GM19372 (cell line): ENCODE data around the gene TRIM59.

Source experiments
- ATAC-seq: cut with Tn5 transposase; IDR thresholded peaks from one replicate; pipeline ENCODE4 v1.9.1; 2021; ENCODE audit warnings: mild to moderate bottlenecking, low read depth, moderate library complexity; ENCODE audit not compliant: unreplicated experiment

TRIM59 gene, protein sequence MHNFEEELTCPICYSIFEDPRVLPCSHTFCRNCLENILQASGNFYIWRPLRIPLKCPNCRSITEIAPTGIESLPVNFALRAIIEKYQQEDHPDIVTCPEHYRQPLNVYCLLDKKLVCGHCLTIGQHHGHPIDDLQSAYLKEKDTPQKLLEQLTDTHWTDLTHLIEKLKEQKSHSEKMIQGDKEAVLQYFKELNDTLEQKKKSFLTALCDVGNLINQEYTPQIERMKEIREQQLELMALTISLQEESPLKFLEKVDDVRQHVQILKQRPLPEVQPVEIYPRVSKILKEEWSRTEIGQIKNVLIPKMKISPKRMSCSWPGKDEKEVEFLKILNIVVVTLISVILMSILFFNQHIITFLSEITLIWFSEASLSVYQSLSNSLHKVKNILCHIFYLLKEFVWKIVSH

DNA sequence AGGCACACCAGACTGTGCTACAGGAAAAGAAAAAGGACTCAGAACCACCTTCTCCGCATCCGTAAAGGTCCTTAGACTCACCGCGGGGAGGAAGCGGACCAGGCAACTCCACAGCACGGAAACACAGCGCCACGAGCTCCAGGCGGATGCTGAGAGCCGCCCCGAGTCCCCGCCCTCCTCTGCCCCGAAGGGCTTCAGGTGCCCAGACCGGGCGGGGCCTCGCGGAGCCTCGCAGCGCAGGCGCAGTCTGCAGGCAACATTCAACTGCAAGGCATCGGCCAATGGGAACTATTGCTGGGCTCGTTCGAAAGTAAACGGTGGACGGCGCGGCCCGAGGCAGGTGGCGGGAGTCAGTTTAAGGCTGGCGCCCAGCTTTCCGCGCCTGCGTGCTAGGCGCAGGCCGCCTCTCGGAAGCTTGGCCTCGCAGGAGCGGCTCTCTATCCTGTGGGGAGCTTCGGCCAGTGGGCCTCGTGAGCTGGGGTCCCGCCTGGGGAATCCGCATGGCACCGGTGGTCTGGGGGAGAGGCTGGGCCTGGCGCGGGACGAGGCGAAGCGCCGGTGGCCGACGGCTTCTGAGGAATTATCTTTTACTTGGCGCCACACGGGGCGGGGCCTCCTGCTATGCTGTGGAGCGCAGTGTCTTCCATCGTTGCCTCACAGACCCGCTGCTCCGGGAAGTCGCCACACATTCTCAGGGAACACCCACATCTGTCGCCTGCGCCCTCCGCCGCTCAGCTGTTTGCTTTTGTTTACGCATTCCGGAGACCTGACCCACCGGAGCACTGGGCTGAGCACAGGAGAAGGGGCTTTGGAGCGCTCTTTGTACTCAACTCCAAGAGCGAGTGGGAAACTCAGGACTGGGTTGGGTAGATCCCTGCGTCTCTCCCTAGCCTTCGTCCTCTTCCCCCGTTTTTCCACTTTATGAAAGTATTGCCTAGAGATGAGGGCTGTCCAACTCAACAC, at the start of gene TRIM59:
TRIM59 (minus strand) TSS at position 151 of the 963 bp plus-strand sequence. CDS start 10,603 bp downstream, outside the sequence.
- ATAC-seq = peak; percentile 95

DNA sequence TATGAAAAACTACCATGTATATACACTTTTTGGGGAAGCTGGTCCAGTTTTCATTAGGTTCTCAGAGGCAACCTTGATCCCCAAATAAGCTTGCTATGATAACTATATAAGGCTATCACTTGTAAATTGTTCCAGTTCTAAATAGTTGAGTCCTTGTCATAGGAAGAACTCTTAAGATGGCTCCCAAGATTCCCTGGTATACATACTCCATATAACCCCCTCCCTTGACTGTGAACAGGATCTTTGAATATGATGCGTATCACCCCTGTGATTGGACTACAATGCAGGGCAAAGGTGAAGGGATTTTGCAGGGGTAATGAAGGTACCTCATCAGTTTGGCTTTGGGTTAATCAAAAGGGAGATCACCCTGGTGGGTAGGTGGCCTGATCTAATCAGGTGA, 48.6 kb upstream of the TRIM59 start:
- no peak for ATAC-seq

DNA sequence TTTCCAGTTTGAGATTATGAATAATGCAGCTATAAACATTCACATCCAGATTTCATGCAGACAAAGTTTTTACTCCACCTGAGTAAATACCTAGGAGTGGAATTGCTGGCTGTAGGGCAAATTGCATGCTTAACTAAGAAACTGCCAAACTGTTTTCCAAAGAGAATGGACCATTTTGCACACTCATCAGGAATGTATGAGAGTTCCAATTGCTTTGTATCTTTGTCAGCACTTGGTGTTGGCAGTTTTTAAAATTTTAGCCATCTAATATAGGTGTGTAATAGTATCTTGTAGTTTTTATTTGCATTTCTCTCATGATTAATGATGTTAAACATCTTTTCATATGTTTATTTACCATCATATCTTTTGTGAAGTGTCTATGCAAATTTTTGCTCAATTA, 40.6 kb upstream of the TRIM59 start:
- no peak for ATAC-seq

DNA sequence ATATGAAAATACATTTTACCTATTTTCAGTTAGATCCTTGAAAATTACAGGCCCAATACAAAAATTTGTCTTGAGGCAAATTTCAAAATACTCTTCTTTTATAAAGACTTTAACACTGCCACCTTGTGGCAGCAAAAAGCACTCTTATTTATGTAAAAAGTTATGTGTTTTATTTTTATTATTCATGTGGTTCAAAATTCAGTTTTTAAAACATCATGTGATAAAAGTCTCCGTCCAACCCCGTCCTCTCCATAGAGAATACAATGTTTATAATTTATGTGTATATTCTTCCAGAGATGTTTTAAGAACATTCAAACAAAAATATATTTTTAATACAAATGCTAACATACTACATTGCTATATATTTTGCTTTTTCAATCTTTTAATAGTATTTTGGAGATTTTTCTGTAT, 36.9 kb upstream of the TRIM59 start:
- no peak for ATAC-seq

DNA sequence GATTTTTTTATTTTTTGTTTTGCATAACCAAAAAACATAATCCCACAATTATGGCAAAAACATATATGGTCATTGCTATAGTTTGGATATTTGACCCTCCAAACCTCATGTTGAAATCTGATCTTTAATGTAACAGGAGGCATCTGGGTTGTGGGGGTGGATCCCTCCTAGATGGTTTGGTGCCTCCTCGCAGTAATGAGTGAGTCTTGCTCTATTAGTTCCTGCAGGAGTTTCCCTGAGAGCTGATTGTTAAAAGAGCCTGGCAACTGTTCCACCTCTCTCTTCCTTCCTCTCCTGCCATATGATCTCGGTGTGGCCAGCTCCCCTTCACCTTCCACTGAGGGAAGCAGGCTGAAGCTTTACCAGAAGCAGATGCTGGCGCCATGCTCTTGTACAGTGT, 33.2 kb upstream of the TRIM59 start:
- no peak for ATAC-seq

DNA sequence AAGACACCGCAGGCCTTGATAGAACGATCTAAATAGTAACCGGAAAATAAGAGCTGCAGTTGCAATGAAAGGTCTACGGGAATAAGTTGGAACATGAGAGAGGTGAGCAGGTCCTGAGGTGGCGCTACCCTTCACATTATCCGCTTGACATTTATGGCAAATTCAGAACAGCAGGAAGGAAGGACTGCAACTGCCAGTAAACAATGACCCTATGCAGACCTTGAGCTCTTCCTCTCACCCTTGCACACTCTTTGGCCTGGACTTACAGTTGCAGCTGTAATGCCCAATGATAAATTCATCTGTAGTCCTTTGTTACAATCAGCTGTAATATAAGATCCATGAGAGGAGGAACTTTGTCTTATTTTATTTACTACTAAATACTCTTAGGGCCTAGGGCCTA, 32.3 kb upstream of the TRIM59 start:
- no peak for ATAC-seq

DNA sequence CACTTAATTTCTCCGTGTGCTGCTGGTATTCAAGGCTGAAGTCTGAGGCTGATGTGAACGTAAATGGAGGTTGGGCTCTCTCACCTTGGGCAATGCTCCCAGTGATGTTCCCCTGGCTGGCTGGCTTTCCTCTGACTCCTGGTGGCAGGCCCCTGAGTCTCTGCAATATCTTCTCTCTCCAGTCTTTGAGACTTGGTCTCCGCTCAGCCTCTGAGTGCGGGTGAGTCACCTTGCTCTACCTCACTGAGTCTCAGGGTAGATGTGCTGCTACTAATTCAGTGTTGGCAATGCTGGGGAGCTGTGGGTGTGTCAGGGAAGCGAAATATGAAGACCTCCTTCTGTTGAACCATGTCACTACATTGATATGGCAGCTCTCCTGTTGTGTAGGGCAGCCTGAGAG, 31.3 kb upstream of the TRIM59 start:
- ATAC-seq = no peak

DNA sequence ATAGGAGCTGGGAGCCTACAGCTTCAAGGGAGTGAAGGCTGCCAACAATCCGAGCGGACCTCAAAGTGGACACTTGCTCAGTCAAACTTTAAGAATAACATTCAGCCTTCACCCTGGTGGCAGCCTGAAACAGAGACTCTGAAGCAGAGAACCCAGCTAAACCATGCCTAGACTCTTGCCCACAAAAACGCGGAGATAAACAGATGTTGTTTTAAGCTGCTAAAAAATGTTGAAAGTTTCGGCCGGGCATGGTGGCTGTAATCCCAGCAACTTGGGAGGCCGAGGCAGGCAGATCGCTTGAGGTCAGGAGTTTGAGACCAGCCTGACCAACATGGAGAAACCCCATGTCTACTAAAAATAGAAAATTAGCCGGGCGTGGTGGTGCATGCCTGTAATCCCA, 29.8 kb upstream of the TRIM59 start:
- ATAC-seq = no peak

DNA sequence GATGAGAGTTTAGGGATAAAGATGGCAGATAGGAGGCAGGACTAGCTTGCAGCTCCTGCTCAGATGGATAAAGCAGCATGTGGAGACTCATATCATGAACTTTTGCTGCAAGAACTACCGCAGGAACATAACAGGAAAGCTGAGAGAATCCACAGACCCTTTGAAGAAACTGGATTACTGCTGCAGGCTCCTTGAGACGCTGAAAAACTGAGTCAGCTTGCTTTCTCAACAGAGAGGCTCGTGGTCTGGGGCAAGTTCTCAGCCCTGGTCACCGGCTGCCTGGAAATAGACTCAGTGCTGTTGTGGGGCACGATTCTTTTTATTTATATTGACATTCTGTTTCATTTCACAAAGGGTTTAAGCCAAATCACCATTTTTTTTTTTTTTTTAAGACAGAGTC, 28.8 kb upstream of the TRIM59 start:
- ATAC-seq = no peak

DNA sequence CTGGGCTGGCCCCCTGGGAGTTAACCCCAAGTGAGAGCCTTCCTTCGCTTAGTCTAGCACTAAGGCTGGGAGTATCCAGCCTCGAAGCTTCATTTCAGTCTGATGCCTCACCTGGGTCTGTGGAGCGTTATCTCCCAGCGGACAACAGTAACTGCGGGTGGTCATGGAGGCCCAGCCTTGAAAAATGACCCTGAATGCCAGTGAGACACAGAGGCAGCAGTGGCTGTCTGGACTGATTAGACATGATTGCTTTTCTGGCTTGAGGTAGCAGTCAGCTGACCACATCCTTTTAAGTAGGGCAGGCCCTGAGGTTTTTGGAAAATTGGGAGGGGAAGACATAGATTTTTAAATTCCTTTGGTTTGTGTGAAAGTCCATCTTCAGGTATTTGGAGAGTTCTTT, 28.2 kb upstream of the TRIM59 start:
- ATAC-seq = no peak

DNA sequence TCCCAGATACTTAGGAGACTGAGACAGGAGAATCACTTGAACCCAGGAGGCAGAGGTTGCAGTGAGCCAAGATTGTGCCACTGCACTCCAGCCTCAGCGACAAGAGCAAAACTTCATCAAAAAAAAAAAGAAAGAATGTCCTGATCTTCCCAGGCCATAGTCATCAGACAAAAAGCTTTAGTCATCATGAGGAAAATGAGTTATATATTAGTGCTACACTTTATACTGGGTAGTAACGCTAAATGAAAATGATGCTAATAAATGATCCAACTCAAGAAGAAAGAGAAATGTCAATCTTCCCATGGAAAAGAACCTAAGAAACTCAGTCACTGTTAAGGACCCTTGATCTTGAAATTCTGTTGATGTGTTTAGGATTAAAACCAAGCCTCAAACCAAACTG, 26.3 kb upstream of the TRIM59 start:
- no peak for ATAC-seq

DNA sequence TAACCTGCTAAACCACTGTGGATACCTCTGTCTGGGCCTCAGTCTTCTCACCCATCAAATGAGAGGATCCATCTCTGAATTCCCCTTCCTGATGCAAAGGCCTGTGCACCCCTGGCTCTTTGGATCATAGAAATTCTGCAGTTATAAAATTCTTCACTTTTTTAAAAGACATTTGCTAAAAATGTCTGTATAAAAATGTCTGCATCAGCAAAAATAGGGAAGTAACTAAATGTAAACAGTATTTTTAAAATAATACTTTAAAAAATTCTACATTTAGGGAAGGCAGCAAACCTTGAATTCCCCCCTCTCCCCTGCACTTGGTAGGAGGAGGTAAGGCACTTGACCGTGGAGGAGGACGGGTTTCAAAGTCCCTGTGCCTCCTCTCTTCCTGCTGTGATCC, 25.6 kb upstream of the TRIM59 start:
- ATAC-seq = no peak

DNA sequence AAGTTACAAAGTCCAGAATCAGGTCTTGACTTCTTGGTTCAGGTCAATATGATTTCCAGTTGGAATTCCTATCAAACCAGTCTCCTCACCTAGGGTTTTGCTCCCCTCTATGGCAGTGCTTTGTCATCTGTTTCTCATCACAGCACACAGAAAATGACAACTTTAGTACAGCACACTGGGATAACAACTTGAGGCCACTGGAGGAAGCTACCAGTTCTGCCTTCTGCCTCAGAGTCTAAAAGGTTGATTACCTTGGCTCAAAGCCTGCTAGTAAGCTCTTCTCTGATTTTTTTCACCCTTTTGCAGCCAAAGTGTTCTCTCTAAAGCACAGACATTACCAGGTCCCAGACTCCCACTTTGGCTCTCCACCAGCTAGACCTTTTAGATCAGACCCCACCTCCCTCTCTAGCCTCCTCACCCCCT, 24.8 kb upstream of the TRIM59 start:
- no peak for ATAC-seq

DNA sequence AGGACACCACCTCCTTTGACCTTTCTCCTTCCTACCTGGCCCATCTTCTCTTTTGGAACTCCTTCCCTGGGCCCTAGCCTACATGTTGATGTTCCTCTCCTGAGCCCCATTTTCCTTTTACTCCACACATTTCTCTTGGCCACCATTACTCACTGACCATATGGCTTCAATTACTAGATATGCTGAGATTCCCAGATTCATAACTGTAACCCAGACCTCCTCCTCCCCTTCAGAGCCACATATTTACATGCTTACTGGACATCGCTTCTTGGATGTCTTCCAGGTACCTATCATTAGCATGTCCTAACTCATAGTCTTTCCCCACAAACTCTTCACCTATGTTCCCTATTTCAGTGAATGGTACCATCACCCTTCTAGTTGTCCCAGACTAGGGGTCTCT, 24.4 kb upstream of the TRIM59 start:
- no peak for ATAC-seq

DNA sequence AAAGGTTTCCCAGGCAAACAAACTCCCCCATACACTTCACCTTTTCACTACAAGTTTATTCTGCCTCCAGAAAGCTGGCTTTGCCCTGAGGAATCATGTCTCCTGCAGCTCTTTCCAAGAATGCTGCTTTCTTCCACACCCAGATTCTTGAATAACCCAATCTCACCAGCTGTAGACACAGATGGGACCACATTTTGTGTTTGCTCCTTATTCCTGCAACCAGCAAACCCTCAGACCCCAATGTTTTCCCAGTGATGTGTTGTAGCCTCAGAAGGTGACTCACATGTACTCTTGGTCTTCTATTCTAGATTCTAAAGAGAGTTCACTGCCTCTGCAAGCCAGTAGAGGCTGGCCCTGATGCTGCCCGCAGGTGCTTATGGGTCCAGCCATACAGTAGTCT, 23.6 kb upstream of the TRIM59 start:
- no peak for ATAC-seq

DNA sequence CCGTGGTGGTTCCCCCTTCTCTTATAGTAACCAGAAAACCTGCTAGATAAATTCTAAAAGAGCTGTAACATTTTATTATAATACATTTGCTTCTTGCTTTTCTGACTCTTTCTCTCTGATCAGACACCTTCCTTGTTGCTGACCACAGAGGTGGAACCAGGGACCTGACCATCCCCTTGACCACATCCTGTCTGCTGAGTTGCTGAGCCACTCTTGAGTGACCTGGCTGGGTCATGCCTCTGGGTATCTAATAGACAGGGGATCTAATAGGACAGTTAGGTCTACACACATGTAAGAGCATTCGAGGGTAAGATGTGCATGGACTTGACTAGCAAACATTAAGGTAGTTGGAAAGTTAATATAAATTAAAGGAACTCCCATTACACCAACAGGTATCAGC, 22.8 kb upstream of the TRIM59 start:
- ATAC-seq = peak; percentile 86

DNA sequence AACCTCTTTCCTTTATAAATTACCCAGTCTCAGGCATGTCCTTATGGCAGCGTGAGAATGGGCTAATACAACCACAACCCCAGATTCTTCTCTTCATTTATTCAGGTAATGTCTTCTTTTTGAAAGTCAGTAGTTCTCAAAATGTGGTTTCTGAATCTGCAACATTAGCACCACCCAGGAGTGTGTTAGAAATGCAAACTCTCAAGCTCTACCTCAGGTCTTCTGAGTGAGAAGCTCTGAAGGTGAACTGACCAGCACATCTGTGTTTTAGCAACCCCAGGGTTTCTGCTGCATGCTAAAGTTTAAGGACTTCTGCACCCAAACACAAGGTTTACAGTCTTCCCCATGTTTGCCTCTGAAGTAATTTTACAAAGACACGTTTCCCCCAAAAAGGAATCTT, 22.3 kb upstream of the TRIM59 start:
- ATAC-seq = no peak

DNA sequence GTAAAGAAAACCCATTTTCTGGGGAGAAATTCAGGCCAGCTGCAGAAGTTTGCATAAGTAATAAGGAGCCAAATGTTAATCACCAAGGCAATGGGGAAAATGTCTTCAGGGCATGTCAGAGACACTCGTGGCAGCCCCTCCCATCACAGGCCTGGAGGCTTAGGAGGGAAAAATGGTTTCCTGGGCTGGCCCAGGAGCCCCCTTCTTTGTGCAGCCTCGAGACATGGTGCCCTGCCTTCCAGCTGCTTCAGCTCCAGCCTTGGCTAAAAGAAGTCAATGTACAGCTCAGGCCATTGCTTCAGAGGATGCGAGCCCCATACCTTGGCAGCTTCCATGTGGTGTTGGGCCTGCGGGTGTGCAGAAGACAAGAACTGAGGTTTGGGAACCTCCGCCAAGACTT, 20.6 kb upstream of the TRIM59 start:
- ATAC-seq = no peak

DNA sequence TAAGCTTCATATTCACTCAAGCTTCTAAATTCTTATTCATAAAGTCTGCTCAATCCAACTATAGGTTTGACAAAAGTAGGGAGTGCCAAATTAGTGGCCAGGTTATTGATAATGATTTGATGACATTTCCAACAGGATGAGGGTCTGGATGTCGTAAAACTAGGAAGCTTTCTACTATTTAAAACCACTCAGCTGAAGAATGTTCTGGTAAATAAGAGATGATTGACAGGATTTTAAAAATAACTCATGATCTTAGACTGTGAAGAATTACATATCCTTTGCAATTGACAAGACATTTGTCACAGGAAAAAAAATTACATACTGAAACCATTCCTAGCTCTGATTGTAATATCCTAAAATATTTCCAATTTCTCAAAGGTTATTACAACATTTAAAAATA, 15.4 kb upstream of the TRIM59 start:
- ATAC-seq = no peak

DNA sequence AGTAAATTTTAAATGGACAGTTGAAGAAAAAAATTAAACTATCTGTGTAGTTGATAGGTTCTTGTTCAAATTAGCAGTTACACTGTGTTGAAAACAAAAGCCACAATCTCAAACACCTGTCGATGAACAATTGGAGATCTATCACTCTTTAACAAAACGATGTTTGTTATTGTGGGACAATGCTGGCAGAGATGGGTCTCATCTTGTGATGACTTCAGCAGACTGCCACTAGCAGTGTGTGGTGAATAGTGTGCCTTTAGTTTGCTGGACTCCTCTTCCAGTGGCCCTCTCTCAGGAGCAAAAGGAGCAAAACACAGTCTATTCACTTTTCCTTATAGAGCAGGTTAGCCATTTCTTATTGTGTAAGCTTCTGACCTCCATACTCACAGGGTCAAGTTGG, 14.7 kb upstream of the TRIM59 start:
- no peak for ATAC-seq

DNA sequence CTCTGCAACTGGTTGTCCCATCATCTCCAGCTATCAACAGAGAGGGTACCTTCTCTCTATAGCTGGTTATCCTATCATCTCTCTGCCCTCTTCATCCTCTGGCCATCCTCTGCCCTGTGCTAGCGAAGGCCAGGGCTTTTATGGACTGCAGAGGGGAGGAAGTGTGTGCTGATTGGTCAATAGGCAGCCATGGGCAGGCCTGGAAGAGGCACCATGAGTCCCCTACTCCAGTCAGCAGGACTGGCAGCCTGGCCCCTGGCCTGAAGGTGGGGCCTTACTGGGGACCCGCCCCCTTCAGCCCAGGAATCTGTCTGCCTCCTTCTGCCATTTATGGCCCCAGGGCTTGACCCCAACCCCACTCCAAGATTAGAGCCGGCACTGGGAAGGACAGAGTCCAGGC, 10.4 kb upstream of the TRIM59 start:
- no peak for ATAC-seq
